Measurements from ENCODE around the gene RELB.

The RELB gene

DNA sequence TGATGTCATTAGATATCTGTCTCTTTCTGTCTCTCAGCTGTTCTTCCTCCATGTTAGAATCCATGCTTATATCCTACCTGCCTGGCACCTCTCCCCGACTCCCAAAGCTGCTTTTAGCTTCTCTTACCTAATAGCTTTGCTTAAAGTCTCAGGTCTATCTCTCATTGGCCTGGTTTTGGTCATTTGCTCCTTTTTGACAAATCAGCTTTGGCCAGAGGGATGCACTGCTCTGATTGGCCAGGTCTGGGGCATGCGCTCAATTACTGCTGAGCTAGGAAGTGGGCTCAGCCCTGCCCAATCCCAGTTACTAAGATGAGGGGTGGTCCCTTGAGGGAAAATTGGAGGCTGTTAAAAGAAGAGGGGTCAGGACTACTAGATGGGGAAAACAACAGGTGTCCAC is 26.1 kb downstream of the RELB start:
- DNase-seq, result no peak

GRCh38 chr19:45030825-45031224 is 29.6 kb downstream of the RELB start:
- no peak for DNase-seq

DNA sequence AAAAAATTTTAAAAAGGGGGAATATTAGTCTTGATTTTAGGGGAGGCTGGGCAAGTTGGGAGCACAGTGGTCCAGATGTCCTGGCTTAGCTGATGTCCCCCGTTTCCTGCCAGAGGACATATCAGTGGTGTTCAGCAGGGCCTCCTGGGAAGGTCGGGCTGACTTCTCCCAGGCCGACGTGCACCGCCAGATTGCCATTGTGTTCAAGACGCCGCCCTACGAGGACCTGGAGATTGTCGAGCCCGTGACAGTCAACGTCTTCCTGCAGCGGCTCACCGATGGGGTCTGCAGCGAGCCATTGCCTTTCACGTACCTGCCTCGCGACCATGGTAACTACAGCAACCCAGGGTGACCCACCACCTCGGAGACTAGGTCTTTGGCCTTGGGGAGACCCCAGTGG is 31.2 kb downstream of the RELB start:
- DNase-seq, result no peak

GRCh38 chr19:45035755-45036154 is 34.5 kb downstream of the RELB start:
- no peak for DNase-seq

- DNase-seq, result no peak
Measured at GRCh38 chr19:45037393-45038169, 36.3 kb downstream of the RELB start.

- DNase-seq, result peak; percentile 74
Measured at GRCh38 chr19:45038931-45039893, 37.9 kb downstream of the RELB start, which contains the start of gene CLASRP. Gene CLASRP, plus strand, starts transcription at chr19:45039045. Its CDS starts 1,168 bp downstream, at chr19:45040213.

DNA sequence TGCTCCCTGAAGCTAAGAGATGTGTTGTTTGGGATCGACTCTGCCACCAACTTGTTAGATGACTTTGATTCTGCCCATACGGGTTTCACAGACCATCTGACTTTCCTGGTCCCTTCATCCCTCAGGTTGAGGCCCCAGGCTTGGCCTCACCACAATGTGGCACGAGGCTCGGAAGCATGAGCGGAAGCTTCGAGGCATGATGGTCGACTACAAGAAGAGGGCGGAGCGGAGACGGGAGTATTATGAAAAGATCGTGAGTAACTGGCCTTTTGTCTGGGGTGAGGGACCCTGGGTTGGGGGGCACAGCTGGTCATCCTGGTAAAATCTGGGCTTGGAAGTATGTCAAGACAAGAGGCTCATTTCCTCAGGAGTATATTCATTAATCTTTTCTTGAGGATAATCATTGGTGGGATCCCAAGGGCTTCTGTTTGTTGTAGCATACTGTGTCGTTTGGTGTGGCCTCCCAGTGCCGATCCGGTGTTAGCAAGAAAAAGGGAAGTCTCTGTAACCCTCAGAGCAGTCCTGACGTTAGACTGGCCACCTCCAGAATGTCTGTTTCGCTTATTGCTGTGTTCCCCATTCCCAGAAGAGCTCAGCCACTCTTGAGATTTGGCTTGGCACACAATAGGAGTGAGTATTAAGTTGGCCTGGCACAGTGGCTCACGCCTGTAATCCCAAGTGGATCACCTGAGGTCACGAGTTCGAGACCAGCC is 39.0 kb downstream of the RELB start:
- DNase-seq, result no peak

DNA sequence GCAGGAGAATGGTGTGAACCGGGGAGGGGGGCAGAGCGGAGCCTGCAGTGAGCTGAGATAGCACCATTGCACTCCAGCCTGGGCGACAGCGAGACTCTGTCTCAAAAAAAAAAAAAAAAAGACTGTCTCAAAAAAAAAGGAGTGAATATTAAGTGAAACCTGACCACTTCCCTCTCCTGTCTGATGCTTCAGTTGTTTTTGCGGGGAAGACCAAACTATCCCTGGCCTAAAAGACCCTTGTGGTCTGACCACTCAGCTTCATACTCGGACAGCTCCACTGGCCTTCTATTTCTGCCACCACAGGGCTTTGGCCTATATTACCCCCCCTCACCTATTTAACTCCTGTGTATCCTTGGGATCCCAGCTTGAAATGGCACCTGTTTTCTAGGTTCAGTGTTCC is 39.9 kb downstream of the RELB start:
- DNase-seq, result no peak

GRCh38 chr19:45045671-45046353 is 44.5 kb downstream of the RELB start:
- no peak for DNase-seq

DNA sequence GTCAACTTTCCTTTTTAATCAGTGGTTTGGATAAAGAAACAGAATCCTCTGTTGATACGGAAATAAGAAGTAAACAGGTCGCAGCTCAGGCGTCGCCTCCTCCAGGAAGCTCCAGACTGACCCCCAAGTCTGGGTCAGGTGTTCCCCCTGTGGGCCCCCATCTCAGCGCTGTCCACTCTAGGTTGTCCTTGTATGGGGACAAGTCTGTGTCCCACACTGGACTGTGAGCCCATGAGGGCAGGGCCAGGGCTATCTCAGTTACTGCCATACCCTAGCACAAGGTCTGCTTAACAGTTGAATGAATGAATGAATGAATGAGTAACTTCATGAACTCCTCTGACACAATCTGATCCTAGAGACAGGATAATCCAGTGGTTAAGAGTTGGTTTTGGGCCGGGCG is 45.1 kb downstream of the RELB start:
- no peak for DNase-seq

GRCh38 chr19:45047188-45047797 is 46.0 kb downstream of the RELB start:
- no peak for DNase-seq

GRCh38 chr19:45049073-45049736 is 47.9 kb downstream of the RELB start:
- no peak for DNase-seq

DNA sequence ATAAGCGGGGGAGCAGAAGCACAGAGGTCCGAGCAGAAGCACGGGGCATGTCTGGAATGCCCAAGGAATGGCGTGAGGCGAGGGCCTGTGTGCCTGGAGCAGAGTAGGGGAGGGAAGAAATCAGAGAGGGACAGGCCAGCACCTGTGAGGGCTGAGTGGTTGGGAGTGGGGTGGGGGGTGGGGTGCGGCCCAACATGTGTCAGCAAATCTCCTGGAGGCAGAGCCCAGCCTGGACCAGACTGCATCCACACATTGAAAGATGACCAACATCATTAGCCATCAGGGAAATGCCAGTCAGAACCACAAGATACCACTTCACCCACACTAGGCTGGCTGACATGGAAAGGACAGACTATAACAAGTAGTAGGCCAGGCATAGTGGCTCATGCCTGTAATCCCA is 48.8 kb downstream of the RELB start:
- DNase-seq, result no peak

GRCh38 chr19:45051929-45052579 is 50.8 kb downstream of the RELB start:
- DNase-seq, result no peak

DNA sequence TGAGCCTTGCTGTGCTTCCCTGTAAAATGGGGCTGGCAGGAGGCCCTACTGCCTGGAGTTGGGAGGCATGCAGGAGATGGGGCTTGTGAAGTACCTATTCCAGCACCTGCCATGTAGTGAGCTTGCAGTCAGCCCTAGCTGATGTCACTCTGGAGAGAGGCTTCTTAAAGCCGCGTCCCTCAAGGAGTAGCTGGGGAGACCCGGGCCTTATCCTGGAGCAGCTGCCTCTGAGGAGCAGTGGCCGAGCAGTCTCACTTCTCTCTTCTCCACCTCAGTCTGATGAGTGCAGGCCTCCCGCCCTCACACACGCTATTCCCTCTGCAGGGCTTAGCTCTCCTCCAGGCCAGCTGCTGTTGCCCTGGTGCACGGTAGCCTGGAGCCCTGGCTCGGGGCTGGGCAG is 55.6 kb downstream of the RELB start:
- DNase-seq, result no peak

DNA sequence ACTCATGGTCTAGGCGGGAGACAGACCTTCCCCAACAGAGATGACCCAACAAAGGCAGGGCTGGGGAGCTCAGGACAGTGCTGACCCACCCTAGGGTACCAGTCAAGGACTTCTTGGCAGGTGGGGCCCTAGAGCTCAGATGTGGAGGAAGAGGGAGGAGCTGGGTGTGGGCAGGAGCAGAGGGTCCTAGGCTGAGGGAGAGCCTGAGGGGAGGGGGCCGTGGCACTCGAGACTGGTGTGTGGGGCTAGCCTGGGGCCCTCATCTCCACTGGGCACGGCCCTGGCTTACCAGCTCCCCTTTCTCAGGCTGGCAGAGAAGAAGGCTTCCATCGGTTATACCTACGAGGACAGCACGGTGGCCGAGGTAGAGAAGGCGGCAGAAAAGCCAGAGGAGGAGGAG is 56.2 kb downstream of the RELB start:
- no peak for DNase-seq

GRCh38 chr19:45058622-45059159 is 57.4 kb downstream of the RELB start:
- no peak for DNase-seq

DNA sequence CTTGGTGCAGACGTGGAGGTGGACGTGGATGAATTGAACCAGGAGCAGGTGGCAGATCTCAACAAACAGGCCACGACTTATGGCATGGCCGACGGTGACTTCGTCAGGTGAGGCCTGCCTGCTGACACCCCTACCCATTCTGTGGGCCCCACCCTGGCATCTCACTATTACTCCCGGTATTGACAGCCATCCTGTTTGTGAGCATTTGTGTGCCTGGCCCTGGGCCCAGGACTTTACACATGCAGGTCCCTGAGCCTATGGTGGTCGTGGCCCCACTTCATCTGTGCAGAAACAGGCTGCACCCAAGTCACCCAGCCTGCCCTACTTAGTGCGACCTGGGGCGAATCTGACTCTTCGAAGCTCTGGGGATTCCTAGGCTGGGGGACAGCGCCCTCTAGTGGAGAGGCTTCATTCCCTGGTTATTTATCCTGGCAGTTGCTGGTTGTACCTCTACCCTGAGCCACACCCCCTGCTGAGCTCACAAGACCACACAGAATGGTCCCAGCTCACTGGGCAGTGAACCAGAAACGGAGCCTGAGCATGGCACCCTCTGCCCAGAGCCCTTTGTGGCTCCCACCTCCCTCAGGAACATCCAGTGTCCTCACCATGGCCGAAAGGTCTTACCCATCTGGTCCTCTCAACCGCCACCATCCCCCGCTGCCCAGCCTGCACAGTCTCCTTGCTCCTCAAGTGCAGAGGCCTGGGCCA is 58.1 kb downstream of the RELB start:
- DNase-seq, result peak; percentile 55

- no peak for DNase-seq
Measured at GRCh38 chr19:45061965-45062364, 60.7 kb downstream of the RELB start.
